ENCODE data around the gene GPR132.
"Not testable (repeated sequence)": the region's sequence is repeated elsewhere in the genome, so short reads cannot be mapped to it uniquely, and the experiment has no call there.

DNA sequence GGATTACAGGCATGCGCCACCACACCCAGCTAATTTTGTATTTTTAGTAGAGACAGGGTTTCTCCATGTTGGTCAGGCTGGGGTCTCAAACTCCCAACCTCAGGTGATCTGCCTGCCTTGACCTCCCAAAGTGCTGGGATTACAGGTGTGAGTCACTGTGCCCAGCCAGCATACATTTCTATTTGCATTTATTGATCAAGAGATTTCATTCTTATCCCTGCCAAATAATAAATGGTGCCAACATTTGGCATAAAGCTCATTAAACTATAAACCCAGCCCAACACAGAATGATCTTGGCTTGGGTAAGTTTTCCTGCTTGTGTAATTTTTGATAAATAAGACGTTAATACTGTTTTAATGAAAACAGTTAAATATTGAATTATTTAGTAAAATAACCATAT lies 29.6 kb downstream of the GPR132 start:
- not testable (repeated sequence) for TF ChIP-seq POLR2AphosphoS5 (IDR thresholded peaks at IDR 0.05; ENCODE audit: low read depth, low read length); YY1 (IDR thresholded peaks at IDR 0.05; ENCODE audit: extremely low read depth, insufficient replicate concordance, low read depth, low read length); FOSL1 (IDR thresholded peaks at IDR 0.05; ENCODE audit: low read depth); EZH2phosphoT487 (IDR thresholded peaks at IDR 0.05; ENCODE audit: borderline replicate concordance); SP1 (IDR thresholded peaks at IDR 0.05; ENCODE audit: low read depth); ZNF274 (IDR thresholded peaks at IDR 0.05; ENCODE audit: low read depth, low read length); EZH2 (IDR thresholded peaks at IDR 0.05); POLR2A (IDR thresholded peaks at IDR 0.05; ENCODE audit: borderline replicate concordance, extremely low read depth, insufficient read depth, insufficient read length)
- TF ChIP-seq, protein P1, sequence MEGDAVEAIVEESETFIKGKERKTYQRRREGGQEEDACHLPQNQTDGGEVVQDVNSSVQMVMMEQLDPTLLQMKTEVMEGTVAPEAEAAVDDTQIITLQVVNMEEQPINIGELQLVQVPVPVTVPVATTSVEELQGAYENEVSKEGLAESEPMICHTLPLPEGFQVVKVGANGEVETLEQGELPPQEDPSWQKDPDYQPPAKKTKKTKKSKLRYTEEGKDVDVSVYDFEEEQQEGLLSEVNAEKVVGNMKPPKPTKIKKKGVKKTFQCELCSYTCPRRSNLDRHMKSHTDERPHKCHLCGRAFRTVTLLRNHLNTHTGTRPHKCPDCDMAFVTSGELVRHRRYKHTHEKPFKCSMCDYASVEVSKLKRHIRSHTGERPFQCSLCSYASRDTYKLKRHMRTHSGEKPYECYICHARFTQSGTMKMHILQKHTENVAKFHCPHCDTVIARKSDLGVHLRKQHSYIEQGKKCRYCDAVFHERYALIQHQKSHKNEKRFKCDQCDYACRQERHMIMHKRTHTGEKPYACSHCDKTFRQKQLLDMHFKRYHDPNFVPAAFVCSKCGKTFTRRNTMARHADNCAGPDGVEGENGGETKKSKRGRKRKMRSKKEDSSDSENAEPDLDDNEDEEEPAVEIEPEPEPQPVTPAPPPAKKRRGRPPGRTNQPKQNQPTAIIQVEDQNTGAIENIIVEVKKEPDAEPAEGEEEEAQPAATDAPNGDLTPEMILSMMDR (IDR thresholded peaks at IDR 0.05 in 2 of 3, conservative IDR thresholded peaks at IDR 0.05 in 1 of 3; ENCODE audit: borderline replicate concordance in 1 of 3, insufficient read depth in 1 of 3, low read depth in 2 of 3, low read length in 2 of 3): not testable (repeated sequence)
- TF ChIP-seq, protein P2, sequence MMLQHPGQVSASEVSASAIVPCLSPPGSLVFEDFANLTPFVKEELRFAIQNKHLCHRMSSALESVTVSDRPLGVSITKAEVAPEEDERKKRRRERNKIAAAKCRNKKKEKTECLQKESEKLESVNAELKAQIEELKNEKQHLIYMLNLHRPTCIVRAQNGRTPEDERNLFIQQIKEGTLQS (IDR thresholded peaks at IDR 0.05): not testable (repeated sequence)
